Prostate gland (tissue), 2 donors: ENCODE results near the gene TNS1.

ENCODE experiments used
- POLR2AphosphoS5 ChIP-seq: sonication (generic); formaldehyde crosslinking; IDR thresholded peaks from one replicate; pipeline ENCODE4 v1.6.1; 2017; ENCODE audit warnings: antibody characterized with exemption
- TF ChIP-seq, protein P1 (sequence below), 4 experiments: fragments of 200-600 bp in 2 of 4; fragments of 450-650 bp in 2 of 4; sonication (generic) in 2 of 4; IDR thresholded peaks; 1 replicate in 3 of 4; 2 replicates in 1 of 4; pipeline ENCODE4 v1.5.1; 2016 to 2019; ENCODE audit warnings: antibody characterized with exemption in 4 of 4, mild to moderate bottlenecking in 2 of 4, moderate library complexity in 2 of 4

DNA sequence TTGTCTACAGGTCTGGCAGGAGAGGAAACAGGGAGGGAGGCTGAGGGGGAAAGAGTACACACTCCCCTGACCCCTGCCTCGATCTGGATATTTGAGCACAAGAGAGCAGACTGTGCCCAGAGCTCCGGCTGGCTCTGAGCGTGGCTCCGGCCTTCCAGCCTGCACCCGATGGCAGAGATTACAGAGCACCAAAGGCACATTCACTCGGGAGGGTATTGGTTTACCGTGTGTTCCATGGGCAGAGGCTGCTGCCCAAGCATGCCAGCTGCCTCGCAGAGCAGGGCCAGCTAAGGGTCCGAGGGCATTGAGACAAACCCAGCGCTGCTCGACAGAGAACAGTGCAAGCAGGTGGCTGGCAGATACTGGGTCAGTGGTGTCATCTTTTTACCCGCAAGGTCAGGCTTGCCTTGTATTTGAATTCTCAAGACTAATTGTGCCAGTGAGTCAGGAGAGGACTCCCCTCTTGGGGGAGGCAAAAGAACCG lies 132.2 kb downstream of the TNS1 start:
- TF ChIP-seq, protein P1, sequence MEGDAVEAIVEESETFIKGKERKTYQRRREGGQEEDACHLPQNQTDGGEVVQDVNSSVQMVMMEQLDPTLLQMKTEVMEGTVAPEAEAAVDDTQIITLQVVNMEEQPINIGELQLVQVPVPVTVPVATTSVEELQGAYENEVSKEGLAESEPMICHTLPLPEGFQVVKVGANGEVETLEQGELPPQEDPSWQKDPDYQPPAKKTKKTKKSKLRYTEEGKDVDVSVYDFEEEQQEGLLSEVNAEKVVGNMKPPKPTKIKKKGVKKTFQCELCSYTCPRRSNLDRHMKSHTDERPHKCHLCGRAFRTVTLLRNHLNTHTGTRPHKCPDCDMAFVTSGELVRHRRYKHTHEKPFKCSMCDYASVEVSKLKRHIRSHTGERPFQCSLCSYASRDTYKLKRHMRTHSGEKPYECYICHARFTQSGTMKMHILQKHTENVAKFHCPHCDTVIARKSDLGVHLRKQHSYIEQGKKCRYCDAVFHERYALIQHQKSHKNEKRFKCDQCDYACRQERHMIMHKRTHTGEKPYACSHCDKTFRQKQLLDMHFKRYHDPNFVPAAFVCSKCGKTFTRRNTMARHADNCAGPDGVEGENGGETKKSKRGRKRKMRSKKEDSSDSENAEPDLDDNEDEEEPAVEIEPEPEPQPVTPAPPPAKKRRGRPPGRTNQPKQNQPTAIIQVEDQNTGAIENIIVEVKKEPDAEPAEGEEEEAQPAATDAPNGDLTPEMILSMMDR (IDR thresholded peaks at IDR 0.05), result no peak
- TF ChIP-seq POLR2AphosphoS5, result no peak
